ENCODE results near the gene ZNF629. TPM values are rescaled to one million over a fixed set of nuclear protein-coding genes. Genes with fewer than 3 reads are reported as not detected.

The ZNF629 gene
- total RNA-seq, 4 donors from 2014 or later = 6.6 to 13.4 (median 9.0) TPM

DNA sequence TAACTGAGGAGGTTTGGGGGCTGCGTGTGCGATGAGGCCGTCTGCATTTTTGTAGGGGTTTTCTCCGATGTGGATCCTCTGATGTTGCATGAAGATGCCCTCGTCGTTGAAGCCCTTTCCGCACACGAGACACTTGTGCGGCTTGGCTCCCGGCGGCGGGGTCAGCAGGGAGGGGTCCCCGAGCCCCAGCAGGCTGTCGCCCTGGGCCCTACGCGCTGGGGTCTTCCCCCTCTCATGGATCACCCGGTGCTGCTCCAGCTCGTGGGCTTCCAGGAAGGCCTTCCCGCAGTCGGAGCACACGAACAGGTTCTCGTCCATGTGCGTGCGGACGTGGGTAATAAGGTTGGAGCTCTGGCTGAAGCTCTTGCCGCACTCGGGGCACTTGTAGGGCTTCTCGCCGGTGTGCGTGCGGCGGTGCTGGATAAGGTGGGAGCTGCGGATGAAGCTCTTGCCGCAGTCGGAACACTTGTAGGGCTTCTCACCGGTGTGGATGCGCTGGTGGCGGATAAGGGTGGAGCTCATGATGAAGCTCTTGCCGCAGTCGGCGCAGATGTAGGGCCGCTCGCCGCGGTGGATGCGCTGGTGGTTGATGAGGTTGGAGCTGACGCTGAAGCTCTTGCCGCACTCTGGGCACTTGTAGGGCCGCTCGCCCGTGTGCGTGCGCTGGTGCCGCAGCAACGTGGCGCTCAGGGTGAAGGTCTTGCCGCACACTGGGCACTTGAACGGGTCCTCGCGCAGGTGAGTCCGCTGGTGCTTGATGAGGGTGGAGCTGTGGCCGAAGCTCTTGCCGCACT is 4.3 kb downstream of the ZNF629 start:
- no peak for TF ChIP-seq CTCF (IDR thresholded peaks at IDR 0.05; ENCODE audit: low read depth)

- TF ChIP-seq CTCF (IDR thresholded peaks at IDR 0.05; ENCODE audit: low read depth) = no peak
Measured at GRCh38 chr16:30780549-30780948, 6.5 kb downstream of the ZNF629 start.

GRCh38 chr16:30780021-30780420 is 7.0 kb downstream of the ZNF629 start:
- TF ChIP-seq CTCF (IDR thresholded peaks at IDR 0.05; ENCODE audit: low read depth) = no peak

GRCh38 chr16:30779596-30779995 is 7.4 kb downstream of the ZNF629 start:
- TF ChIP-seq CTCF (IDR thresholded peaks at IDR 0.05; ENCODE audit: low read depth) = no peak

GRCh38 chr16:30778549-30779244 is 8.3 kb downstream of the ZNF629 start:
- TF ChIP-seq CTCF (IDR thresholded peaks at IDR 0.05; ENCODE audit: low read depth) = no peak

DNA sequence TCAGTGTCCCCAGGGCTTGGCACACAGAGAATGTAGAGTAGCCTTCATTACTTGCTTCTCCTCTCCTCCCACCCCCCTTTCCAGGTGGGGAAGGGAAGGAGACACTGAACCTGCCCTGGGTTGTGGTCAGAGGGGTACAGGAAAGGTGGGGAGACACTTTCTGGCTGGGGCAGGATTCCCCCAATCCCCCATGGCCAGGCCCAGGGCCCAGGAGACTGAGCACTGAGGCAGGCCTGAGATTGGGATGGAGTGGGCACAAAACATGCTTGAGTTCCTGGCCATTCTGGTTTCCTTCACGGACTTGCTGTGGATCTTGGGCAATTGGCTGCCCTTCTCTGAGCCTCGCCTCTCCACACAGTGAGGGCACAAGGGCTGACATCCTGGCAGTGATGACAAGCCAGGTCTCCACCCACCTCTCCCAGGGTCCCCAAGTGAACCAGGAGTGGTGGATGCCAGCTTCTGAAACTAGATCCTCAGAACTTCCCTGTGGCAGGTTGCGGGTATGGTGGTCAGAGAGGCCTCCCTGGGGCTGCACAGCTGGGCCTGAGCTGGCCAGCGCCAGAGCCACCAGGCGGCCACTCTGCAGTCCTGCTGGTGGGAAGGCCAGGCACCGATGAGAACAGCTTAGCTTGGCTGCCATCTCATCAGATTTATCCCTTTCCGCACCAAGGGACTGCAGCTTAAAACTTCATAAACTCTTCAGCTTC is 9.3 kb downstream of the ZNF629 start:
- TF ChIP-seq CTCF (IDR thresholded peaks at IDR 0.05; ENCODE audit: low read depth) = no peak

Measured in subcutaneous adipose tissue (tissue), 4 donors.